C4-2B (cell line): ENCODE data around the gene IRAG1.

Experiments used
- H3K27ac ChIP-seq: fragments of 450-650 bp; 2 replicates; pipeline ENCODE4 v1.5.1; 2017
- ZFX ChIP-seq: fragments of 450-650 bp; IDR thresholded peaks from 2 replicates; pipeline ENCODE4 v1.6.1; 2017
- TF ChIP-seq, protein P1 (sequence below): fragments of 450-650 bp; conservative IDR thresholded peaks from 2 replicates; pipeline ENCODE4 v1.5.1; 2017; ENCODE audit warnings: mild to moderate bottlenecking

Gene IRAG1, protein sequence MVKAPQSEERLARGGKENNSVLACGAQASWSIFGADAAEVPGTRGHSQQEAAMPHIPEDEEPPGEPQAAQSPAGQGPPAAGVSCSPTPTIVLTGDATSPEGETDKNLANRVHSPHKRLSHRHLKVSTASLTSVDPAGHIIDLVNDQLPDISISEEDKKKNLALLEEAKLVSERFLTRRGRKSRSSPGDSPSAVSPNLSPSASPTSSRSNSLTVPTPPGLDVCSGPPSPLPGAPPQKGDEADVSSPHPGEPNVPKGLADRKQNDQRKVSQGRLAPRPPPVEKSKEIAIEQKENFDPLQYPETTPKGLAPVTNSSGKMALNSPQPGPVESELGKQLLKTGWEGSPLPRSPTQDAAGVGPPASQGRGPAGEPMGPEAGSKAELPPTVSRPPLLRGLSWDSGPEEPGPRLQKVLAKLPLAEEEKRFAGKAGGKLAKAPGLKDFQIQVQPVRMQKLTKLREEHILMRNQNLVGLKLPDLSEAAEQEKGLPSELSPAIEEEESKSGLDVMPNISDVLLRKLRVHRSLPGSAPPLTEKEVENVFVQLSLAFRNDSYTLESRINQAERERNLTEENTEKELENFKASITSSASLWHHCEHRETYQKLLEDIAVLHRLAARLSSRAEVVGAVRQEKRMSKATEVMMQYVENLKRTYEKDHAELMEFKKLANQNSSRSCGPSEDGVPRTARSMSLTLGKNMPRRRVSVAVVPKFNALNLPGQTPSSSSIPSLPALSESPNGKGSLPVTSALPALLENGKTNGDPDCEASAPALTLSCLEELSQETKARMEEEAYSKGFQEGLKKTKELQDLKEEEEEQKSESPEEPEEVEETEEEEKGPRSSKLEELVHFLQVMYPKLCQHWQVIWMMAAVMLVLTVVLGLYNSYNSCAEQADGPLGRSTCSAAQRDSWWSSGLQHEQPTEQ

DNA sequence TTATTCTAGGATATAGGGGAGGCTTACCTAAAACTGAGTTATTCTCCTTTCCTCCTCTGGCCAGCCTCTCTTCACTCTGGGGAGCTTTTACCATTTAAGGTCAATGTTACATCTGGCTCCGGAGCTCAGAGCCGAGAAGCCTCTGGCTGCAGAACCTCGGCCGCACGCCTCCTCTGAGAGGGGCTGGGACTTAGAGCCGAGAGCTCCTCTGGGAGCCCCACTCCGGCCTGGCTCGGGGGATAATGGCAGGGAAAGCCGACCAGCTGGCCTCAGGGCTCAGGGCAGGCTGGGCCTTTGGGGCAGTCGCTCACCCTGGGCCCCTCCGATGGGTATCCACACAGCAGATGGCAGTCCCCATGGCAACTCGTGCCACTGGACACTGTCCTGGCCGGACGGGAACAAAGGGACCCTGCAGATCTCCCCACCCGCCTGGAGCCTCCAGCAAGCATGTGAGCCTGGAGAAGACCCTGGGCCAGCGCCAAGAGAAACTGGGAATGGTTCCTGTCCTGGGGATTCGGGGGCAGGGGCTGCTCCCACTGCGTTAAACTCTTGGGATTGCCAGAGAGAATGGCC, at the start of gene IRAG1:
Gene IRAG1 (minus strand): TSS at position 247 of the 573 bp plus-strand sequence. CDS start 153 bp downstream, at position 94.
- H3K27ac ChIP-seq, result no peak within 1 kb of the TSS
- TF ChIP-seq ZFX, result no peak
- TF ChIP-seq, protein P1, sequence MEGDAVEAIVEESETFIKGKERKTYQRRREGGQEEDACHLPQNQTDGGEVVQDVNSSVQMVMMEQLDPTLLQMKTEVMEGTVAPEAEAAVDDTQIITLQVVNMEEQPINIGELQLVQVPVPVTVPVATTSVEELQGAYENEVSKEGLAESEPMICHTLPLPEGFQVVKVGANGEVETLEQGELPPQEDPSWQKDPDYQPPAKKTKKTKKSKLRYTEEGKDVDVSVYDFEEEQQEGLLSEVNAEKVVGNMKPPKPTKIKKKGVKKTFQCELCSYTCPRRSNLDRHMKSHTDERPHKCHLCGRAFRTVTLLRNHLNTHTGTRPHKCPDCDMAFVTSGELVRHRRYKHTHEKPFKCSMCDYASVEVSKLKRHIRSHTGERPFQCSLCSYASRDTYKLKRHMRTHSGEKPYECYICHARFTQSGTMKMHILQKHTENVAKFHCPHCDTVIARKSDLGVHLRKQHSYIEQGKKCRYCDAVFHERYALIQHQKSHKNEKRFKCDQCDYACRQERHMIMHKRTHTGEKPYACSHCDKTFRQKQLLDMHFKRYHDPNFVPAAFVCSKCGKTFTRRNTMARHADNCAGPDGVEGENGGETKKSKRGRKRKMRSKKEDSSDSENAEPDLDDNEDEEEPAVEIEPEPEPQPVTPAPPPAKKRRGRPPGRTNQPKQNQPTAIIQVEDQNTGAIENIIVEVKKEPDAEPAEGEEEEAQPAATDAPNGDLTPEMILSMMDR, result no peak

DNA sequence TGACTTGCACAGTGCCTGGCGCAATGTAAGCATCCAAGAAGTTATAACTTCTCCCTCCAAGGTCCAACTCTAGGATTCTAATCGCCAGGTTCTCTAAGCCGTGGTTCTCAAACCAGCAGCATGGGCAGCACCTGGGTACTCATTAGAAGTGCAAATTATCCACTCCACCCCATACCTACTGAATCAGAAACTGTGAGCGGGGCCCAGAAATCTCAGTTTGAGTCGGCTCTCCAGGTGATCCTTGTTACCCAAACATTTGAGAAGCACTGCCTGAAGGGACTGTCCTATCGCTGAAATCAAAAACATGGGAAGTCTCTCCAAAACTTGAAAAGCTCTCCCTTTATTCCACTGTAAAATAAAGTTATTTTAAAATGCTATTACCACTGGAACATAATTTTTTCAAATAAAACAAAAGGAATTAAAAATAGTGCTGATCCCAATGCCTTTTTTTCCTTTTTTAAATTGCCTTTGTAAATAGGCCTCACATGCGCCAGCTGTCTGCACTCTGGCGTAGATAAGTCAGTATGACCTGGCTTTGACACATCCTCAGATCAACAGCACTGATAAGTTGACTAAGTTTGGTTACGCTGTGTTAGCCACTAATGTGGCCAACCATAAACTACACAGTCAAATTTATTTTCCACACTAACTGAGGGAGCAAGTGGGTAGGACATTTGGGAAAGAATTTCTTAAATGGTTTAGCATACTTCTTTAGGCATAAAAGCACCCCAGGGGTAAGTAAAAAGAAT, 49.1 kb upstream of the IRAG1 start:
- TF ChIP-seq, protein P1, result no peak
- no peak for TF ChIP-seq ZFX
- no peak overlapping the region for H3K27ac ChIP-seq

DNA sequence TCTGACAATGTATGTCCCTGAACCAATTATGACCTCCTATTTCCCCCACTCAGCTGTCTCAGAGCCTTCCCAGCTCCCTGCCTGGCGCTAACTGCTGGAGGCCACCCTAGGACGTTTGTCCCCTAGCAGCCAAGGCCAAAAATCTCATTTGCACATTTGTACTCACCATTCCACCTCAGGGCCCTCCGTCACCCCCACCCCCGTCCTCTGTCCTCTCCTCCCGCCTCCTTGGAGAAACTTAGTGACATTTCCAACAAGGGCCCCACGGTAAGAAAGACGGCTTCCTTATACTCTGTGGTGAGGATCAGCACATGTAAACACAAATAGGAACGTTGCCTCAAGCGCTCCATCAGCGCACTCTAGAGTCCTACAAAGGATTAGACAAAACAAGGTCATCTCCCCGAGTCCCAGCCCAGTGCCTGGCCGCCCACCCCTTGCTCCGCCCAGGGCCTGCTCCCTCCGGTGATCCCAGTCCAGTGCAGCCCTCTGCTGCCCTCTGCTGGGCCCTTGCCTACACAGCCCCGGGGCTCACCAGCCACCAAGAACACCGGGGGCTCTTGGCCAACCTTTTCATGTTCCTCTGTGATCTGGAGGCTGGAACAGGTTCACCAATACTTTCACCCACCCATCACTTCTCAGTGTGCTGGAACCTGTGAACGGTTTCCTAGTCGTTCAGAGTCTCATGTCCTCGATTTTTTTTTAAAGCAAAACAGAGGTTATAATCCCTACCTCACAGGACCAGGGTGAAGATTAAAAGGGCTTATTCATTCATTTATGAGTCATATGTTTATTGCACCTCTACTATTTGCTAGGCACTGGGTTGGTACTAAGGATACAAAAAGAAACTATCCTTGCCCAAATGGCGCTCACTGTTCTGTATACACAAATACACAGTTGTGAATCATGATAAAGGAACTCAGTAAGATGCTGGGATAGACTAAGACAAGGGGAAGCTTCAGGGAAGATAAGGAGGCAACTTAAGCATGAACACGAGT, 42.2 kb upstream of the IRAG1 start:
- H3K27ac ChIP-seq, result no peak overlapping the region
- TF ChIP-seq, protein P1, result peak; percentile 100
- TF ChIP-seq ZFX, result no peak

DNA sequence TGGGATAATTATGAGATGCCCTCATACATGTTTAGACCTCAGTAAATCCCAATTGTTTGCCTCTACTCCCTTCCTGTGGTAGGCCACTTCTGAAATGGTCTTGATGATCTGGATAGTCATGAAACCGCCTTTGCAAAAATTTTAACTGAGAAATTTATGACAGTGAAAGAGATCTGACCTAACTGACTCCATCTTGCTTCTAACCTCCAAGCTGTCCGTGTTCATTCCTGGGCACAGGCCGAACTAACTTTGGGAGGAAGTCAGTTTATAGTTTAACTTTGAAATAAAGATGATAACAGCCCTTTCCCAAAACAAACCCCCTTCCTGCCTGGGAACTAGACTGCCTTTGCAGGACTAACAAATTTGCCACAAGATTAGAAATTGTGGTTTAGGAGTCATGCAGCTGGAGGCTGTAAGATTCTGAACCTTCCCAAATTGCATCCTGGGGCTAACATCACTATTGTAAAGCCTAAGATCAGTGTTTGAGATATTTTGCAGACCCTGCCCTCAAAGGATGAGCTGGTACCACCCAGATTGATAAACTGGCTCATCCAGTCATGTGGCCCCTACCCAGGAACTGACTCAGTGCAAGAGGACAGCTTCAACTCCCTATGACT, 37.6 kb upstream of the IRAG1 start:
- TF ChIP-seq, protein P1, result no peak
- no peak for TF ChIP-seq ZFX
- no peak overlapping the region for H3K27ac ChIP-seq

DNA sequence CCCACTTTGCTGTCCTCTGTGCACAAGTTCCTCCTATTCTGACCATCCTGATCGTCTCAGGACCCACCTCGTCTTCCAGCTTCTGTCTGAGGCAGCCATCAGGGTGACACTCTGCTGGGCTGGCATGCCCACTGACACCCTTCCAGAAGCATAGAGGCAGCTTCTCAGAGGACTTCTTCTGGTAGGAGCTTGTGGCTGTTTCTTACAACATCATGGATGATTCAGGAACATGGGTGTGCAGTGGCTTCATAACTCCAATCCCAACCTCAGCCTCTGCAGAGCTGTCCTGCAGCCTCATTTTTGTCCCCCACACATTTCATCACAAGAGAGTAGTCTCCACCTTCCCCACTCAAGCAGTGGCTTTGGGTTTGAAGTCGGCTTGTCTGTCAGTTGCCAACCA, 36.6 kb upstream of the IRAG1 start:
- TF ChIP-seq, protein P1, result no peak
- no peak for TF ChIP-seq ZFX
- H3K27ac ChIP-seq, result no peak overlapping the region
